ENCODE data around the gene RPL14. TPM values are rescaled to one million over a fixed set of nuclear protein-coding genes. Genes with fewer than 3 reads are reported as not detected.

RPL14 gene
- total and polyA plus RNA-seq, 2 of the 13 experiments (the other 11 are each of a cell fraction or from before 2014, with no cell fraction given): 502 to 1,291 TPM

GRCh38 chr3:40505599-40506462, 48.7 kb downstream of the RPL14 start, which contains the start of gene ZNF620 (continued):
- TF ChIP-seq ZNF609 (CRISPR knock-in tag; IDR thresholded peaks at IDR 0.05; ENCODE audit: borderline replicate concordance) (no peak), ZNF317 (CRISPR knock-in tag; IDR thresholded peaks at IDR 0.05) (peak; percentile 69), CHCHD3 (CRISPR knock-in tag; IDR thresholded peaks at IDR 0.05) (no peak), FOXP4 (CRISPR knock-in tag; IDR thresholded peaks at IDR 0.05) (peak; percentile 49; the same call in 1 of the 2 replicates), NR2F1 (CRISPR knock-in tag; IDR thresholded peaks at IDR 0.05) (no peak), SMARCC2 (IDR thresholded peaks at IDR 0.05) (no peak), ETV5 (CRISPR knock-in tag; IDR thresholded peaks at IDR 0.05; ENCODE audit: borderline replicate concordance) (no peak; the same call in 1 of the 2 replicates), KDM5A (IDR thresholded peaks at IDR 0.05; ENCODE audit: borderline replicate concordance, low read length) (peak; percentile 70; the same call in 1 of the 2 replicates), TEAD2 (CRISPR knock-in tag; IDR thresholded peaks at IDR 0.05) (no peak), BCL6 (CRISPR knock-in tag; IDR thresholded peaks at IDR 0.05) (peak; percentile 28), ZFP82 (CRISPR knock-in tag; IDR thresholded peaks at IDR 0.05; ENCODE audit: borderline replicate concordance) (no peak), STAT5B (CRISPR knock-in tag; IDR thresholded peaks at IDR 0.05) (no peak), ZNF205 (CRISPR knock-in tag; IDR thresholded peaks at IDR 0.05) (no peak; the same call in none of the 2 replicates), HES4 (CRISPR knock-in tag; IDR thresholded peaks at IDR 0.05; ENCODE audit: borderline replicate concordance) (no peak), HMG20B (CRISPR knock-in tag; conservative IDR thresholded peaks at IDR 0.05) (no peak), TCF12 (IDR thresholded peaks at IDR 0.05) (no peak), TCF12 (CRISPR knock-in tag; IDR thresholded peaks at IDR 0.05) (no peak), E2F1 (CRISPR knock-in tag; IDR thresholded peaks at IDR 0.05) (peak; percentile 58; the same call in 1 of the 2 replicates), ESRRA (CRISPR knock-in tag; IDR thresholded peaks at IDR 0.05; ENCODE audit: low read depth) (0 out of 2 replicates have a peak, but pooled peaks have one; percentile 53), ZNF446 (CRISPR knock-in tag; IDR thresholded peaks at IDR 0.05) (no peak), ZNF251 (CRISPR knock-in tag; IDR thresholded peaks at IDR 0.05) (no peak), ZNF709 (CRISPR knock-in tag; IDR thresholded peaks at IDR 0.05) (no peak), ZNF782 (CRISPR knock-in tag; IDR thresholded peaks at IDR 0.05; ENCODE audit: borderline replicate concordance) (peak; percentile 97; the same call in 1 of the 2 replicates)
